NCI-H524 (cell line): Measurements from ENCODE around the gene RPTOR.
A peak's percentile ranks its signal among the peaks of the same experiment; 100 is the strongest.

Experiments used
- DNase-seq, 2 experiments: peaks; one replicate each; lab custom pipeline; 2025; lab: John Stamatoyannopoulos, UW

The RPTOR gene

GRCh38 chr17:80929449-80929848 is 384.8 kb downstream of the RPTOR start:
- no peak for DNase-seq

GRCh38 chr17:80930335-80931279 is 386.0 kb downstream of the RPTOR start:
- no peak for DNase-seq

GRCh38 chr17:80931421-80932265 is 387.0 kb downstream of the RPTOR start:
- peak in 1 of 2 experiments; percentile 20 for DNase-seq

GRCh38 chr17:80935526-80935925 is 390.9 kb downstream of the RPTOR start:
- no peak for DNase-seq

GRCh38 chr17:80936218-80936617 is 391.6 kb downstream of the RPTOR start:
- no peak for DNase-seq

GRCh38 chr17:80936723-80937122 is 392.1 kb downstream of the RPTOR start:
- no peak for DNase-seq

GRCh38 chr17:80937462-80938381 is 393.1 kb downstream of the RPTOR start:
- DNase-seq = no peak

- no peak for DNase-seq
Measured at GRCh38 chr17:80938556-80938955, 393.9 kb downstream of the RPTOR start.

GRCh38 chr17:80939151-80940145 is 394.8 kb downstream of the RPTOR start:
- no peak for DNase-seq

- no peak for DNase-seq
Measured at GRCh38 chr17:80940171-80941123, 395.8 kb downstream of the RPTOR start.

- no peak for DNase-seq
Measured at GRCh38 chr17:80941171-80941570, 396.5 kb downstream of the RPTOR start.

GRCh38 chr17:80941743-80942422 is 397.2 kb downstream of the RPTOR start:
- no peak for DNase-seq

- DNase-seq = no peak
Measured at GRCh38 chr17:80942423-80943345, 398.0 kb downstream of the RPTOR start.

GRCh38 chr17:80943346-80944145 is 398.9 kb downstream of the RPTOR start:
- DNase-seq = no peak

GRCh38 chr17:80944326-80944725 is 399.7 kb downstream of the RPTOR start:
- no peak for DNase-seq

GRCh38 chr17:80945736-80946135 is 401.1 kb downstream of the RPTOR start:
- no peak for DNase-seq

- DNase-seq = no peak
Measured at GRCh38 chr17:80946449-80946848, 401.8 kb downstream of the RPTOR start.
